Retinal pigment epithelial cell (primary cell): Measurements from ENCODE around the gene UNC5B.
A peak's percentile ranks its signal among the peaks of the same experiment; 100 is the strongest.

ENCODE experiments used
- DNase-seq: peaks from one replicate; pipeline ENCODE4 v3.0.0-alpha.2; 2010; ENCODE audit warnings: low read depth
- H3K4me3 ChIP-seq: 2 replicates; pipeline ENCODE4 v1.5.1; 2011; ENCODE audit warnings: mild to moderate bottlenecking, low read length, control low read depth, moderate library complexity
- TF ChIP-seq, protein P1 (sequence below): conservative IDR thresholded peaks from 2 replicates; pipeline ENCODE4 v1.5.1; 2011; ENCODE audit warnings: low read depth, low read length, control low read depth, inconsistent platforms

Gene UNC5B

DNA sequence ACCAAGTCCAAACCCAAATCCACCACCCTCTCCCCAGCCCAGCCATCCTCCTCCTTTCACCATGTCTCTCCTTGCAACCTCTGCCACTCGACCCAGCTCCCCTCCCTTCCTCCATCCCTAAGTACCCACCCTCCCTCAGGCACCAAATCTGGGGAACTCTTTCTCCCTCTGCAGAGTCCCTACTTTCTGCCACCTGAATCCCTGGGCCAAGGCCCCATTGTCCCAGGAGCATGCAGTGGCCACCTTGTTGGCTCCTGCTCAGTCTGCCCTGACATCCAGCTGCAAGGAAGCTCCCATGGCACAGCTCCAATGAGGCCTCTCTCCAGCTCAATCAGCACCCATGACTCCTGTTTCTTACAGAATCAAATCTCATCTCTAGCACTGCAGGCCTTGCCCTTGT lies 5.5 kb upstream of the UNC5B start:
- TF ChIP-seq, protein P1, sequence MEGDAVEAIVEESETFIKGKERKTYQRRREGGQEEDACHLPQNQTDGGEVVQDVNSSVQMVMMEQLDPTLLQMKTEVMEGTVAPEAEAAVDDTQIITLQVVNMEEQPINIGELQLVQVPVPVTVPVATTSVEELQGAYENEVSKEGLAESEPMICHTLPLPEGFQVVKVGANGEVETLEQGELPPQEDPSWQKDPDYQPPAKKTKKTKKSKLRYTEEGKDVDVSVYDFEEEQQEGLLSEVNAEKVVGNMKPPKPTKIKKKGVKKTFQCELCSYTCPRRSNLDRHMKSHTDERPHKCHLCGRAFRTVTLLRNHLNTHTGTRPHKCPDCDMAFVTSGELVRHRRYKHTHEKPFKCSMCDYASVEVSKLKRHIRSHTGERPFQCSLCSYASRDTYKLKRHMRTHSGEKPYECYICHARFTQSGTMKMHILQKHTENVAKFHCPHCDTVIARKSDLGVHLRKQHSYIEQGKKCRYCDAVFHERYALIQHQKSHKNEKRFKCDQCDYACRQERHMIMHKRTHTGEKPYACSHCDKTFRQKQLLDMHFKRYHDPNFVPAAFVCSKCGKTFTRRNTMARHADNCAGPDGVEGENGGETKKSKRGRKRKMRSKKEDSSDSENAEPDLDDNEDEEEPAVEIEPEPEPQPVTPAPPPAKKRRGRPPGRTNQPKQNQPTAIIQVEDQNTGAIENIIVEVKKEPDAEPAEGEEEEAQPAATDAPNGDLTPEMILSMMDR, result no peak

DNA sequence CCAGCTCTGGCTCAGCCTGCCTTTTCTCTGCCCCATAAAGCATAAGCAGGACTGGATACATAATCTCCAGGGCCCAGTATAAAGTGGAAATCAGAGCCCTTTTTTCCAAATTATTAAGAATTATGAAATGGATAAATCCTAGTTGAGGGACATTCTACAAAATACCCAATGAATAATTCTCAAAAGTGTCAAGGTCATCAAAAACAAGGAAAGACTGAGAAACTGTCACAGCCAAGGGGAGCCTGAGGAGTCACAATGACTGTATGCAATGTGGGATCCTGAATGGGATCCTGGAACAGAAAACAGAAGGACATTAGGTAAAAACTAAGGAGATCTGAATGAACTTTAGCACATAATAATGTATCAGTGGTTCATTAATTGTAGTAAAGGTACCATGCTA lies 4.8 kb upstream of the UNC5B start:
- no peak for DNase-seq
- no peak overlapping the region for H3K4me3 ChIP-seq
- TF ChIP-seq, protein P1, result no peak

More for the DNA sequence above, 5.5 kb upstream of the UNC5B start:
- H3K4me3 ChIP-seq, result no peak overlapping the region
- DNase-seq, result no peak

DNA sequence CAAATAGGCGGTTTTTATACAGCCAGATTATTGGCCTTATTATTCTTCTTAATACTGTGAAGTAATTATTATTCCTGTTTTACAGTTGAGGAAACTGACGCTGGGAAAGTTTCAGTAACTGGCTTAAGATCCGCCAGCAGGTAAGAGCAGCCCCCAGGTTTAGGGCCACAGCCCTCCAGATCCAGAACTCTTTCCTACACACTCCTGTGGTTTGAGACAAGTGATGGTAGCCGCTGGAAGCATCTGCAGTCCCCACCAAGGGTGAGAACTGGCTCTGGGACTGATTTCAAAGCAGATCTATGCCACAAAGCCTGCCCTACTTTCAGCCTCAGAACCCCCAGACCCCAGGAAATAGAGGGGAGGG lies 3.0 kb upstream of the UNC5B start:
- no peak overlapping the region for H3K4me3 ChIP-seq
- DNase-seq, result no peak
- TF ChIP-seq, protein P1, result no peak

DNA sequence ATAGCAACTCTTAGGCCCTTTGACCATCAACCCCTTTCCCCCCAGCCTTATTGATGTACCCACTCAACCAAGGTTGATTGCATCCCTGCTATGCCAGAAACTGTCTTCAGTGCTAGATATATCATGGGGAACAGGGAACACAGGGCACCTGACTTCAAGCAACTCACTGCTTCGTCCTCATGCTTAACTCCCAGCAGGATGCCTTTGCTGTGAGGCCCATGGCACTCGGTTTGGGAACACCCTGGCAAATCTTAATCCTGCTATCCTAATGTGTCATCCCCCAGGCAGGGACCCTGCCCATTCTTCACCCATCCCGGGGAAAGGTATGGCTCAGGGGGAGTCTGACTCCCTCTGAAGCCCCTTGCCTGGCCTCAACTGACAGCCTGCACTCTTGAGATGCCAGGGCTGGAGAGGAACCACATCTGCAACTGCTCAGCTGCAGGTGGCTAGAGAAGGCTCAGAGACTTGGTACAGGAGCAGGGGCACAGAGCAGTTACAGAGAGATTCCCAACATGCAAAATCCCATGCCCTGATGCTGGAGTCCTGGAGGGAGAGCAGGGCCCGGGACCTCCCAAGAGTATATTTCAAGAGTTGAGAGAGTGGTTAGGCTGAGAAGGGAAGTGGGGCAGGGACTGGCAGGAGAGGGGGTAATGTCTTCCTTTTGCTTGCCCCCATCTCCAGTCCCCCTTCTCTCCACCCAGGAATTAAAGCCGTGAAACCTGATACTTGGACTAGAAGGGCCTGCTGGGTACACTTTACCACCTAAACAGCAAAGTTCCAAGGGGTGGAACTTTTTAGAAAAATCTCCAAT lies 2.4 kb upstream of the UNC5B start:
- no peak for DNase-seq
- TF ChIP-seq, protein P1, result no peak
- H3K4me3 ChIP-seq, result no peak overlapping the region

DNA sequence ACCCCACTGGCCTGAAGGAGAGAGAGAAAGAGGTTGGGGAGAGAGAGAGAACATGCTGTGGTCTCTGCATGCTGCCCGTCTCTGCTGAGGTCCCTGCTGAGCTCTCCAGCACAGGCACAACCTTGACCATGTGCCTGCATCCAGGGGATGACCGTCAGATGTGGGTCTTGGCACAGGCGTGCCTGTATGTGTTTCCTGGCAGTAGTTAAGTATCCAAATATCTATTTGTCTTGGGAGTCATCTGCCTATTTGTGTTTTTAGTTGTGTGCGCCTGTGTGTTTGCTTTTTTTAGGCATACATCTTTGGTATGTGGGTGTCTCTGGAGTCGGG lies 1.9 kb upstream of the UNC5B start:
- H3K4me3 ChIP-seq, result no peak overlapping the region
- TF ChIP-seq, protein P1, result no peak
- DNase-seq, result no peak

DNA sequence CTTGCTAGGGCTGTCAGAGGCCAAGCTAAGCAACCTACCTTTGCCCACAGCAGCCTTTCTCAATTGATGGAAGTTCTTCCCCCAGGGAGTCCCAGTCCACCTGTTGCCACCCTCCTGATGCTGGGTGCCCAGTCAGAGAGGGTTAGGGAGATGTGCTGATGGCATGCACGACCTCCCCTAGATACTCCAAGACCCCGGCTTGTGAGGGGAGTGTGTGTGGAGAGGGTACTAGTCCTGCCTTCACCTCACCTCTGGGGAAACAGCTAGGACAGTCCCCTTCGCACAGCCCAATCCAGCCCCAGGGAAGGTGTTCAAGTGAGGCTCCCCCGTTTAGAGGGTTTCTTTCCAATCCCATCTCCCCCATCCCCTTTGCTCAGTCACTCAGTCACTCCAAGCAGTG lies 1.3 kb upstream of the UNC5B start:
- H3K4me3 ChIP-seq, result no peak overlapping the region
- DNase-seq, result no peak
- TF ChIP-seq, protein P1, result no peak

DNA sequence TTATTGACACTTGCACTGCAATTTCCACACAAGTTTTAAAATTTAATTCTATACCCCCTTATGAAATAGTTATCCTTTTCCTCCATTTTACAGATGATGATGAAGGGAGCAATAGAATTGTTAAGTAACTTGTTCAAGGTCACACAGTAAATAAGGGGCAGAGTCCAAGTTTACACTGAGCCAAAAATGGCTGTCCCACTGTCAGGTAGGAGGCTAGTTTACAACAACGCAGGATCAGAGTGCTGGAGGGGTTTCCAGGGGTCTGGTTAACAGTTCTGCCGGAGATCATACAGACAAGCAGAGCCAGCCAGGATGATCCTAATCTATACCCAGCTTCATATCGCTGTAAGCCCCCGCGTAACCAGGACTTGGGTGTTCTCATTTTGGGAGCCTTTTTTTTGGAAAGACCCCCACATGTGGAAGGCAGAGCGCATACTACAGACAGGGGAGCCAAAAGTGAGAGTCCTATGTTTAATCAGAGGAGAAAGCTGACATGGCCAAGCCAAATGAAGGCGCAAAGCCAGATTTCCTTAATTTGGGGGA lies 524 bp upstream of the UNC5B start:
- TF ChIP-seq, protein P1, result no peak
- peak overlapping the region; percentile 35 for H3K4me3 ChIP-seq
- DNase-seq, result no peak
